H9 (cell line): Measurements from ENCODE around the gene WLS. TPM values are rescaled to one million over a fixed set of nuclear protein-coding genes. Genes with fewer than 3 reads are reported as not detected.

Experiments used
- DNase-seq: peaks from one replicate; pipeline ENCODE4 v3.0.0-alpha.2; 2017
- H2AFZ ChIP-seq: one replicate; pipeline ENCODE4 v1.6.1; 2013; ENCODE audit warnings: mild to moderate bottlenecking, low read length, control low read depth, moderate library complexity
- H2AK5ac ChIP-seq: 2 replicates; pipeline ENCODE4 v1.6.1; 2013; ENCODE audit warnings: low read length, control low read depth, mixed read lengths; ENCODE audit not compliant: insufficient read length
- H2BK120ac ChIP-seq: one replicate; pipeline ENCODE4 v1.6.1; 2013; ENCODE audit warnings: low read depth, mild to moderate bottlenecking, low read length, control low read depth, inconsistent platforms; ENCODE audit not compliant: poor library complexity, severe bottlenecking
- H2BK12ac ChIP-seq: 2 replicates; pipeline ENCODE4 v1.6.1; 2013; ENCODE audit warnings: low read length, control low read depth, mixed read lengths, low read depth; ENCODE audit not compliant: insufficient read length
- H2BK15ac ChIP-seq: 2 replicates; pipeline ENCODE4 v1.6.1; 2013; ENCODE audit warnings: low read depth, low read length, control low read depth
- H2BK20ac ChIP-seq: one replicate; pipeline ENCODE4 v1.6.1; 2013; ENCODE audit warnings: low read depth, mild to moderate bottlenecking, low read length, control low read depth, inconsistent platforms; ENCODE audit not compliant: poor library complexity, severe bottlenecking
- H2BK5ac ChIP-seq: 2 replicates; pipeline ENCODE4 v1.6.1; 2013; ENCODE audit warnings: low read length, control low read depth, mixed read lengths; ENCODE audit not compliant: insufficient read length
- H3K14ac ChIP-seq: 2 replicates; pipeline ENCODE4 v1.6.1; 2013; ENCODE audit warnings: low read length, control low read depth; ENCODE audit not compliant: insufficient read depth
- H3K18ac ChIP-seq: 2 replicates; pipeline ENCODE4 v1.6.1; 2013; ENCODE audit warnings: low read depth, mild to moderate bottlenecking, mixed read lengths, low read length, control low read depth; ENCODE audit not compliant: insufficient read length
- H3K23ac ChIP-seq: 2 replicates; pipeline ENCODE4 v1.6.1; 2013; ENCODE audit warnings: low read length, control low read depth, mixed read lengths, low read depth; ENCODE audit not compliant: insufficient read length
- H3K23me2 ChIP-seq: 2 replicates; pipeline ENCODE4 v1.6.1; 2013; ENCODE audit warnings: low read depth, mild to moderate bottlenecking, mixed read lengths, low read length, control low read depth; ENCODE audit not compliant: insufficient read length, poor library complexity, severe bottlenecking
- H3K27ac ChIP-seq: 2 replicates; pipeline ENCODE4 v1.5.1; 2013; ENCODE audit warnings: low read length, control low read depth, mixed read lengths, low read depth; ENCODE audit not compliant: insufficient read length
- H3K27me3 ChIP-seq: 2 replicates; pipeline ENCODE4 v1.6.1; 2013; ENCODE audit warnings: low read length, control low read depth, inconsistent platforms; ENCODE audit not compliant: insufficient read depth
- H3K4ac ChIP-seq: 2 replicates; pipeline ENCODE4 v1.6.1; 2013; ENCODE audit warnings: low read depth, mild to moderate bottlenecking, control low read depth, inconsistent platforms, low read length, moderate library complexity
- H3K4me1 ChIP-seq: 2 replicates; pipeline ENCODE4 v1.6.1; 2013; ENCODE audit warnings: low read length, control low read depth, inconsistent platforms; ENCODE audit not compliant: insufficient read depth
- H3K4me2 ChIP-seq: 2 replicates; pipeline ENCODE4 v1.6.1; 2013; ENCODE audit warnings: low read length, control low read depth, mixed read lengths; ENCODE audit not compliant: insufficient read length, insufficient read depth
- H3K56ac ChIP-seq: 2 replicates; pipeline ENCODE4 v1.6.1; 2013; ENCODE audit warnings: low read depth, mild to moderate bottlenecking, mixed read lengths, low read length, control low read depth; ENCODE audit not compliant: insufficient read length
- H3K79me1 ChIP-seq: 2 replicates; pipeline ENCODE4 v1.6.1; 2013; ENCODE audit warnings: low read depth, mild to moderate bottlenecking, moderate library complexity, low read length, control low read depth, inconsistent platforms; ENCODE audit not compliant: insufficient read depth, poor library complexity, severe bottlenecking
- H3K79me2 ChIP-seq: 2 replicates; pipeline ENCODE4 v1.6.1; 2013; ENCODE audit warnings: low read length, control low read depth, inconsistent platforms; ENCODE audit not compliant: insufficient read depth
- H3K9ac ChIP-seq: 2 replicates; pipeline ENCODE4 v1.6.1; 2013; ENCODE audit warnings: low read length, control low read depth, mixed read lengths; ENCODE audit not compliant: insufficient read length; ENCODE audit errors: extremely low read depth
- H3K9me3 ChIP-seq: one replicate; pipeline ENCODE4 v1.6.1; 2013; ENCODE audit warnings: low read depth, low read length, inconsistent platforms; ENCODE audit not compliant: control insufficient read depth
- H3T11ph ChIP-seq: one replicate; pipeline ENCODE4 v1.6.1; 2013; ENCODE audit warnings: mild to moderate bottlenecking, low read length, control low read depth, inconsistent platforms
- H4K20me1 ChIP-seq: one replicate; pipeline ENCODE4 v1.6.1; 2013; ENCODE audit not compliant: control insufficient read depth, insufficient read length, insufficient read depth
- H4K5ac ChIP-seq: 2 replicates; pipeline ENCODE4 v1.6.1; 2013; ENCODE audit warnings: low read depth, mild to moderate bottlenecking, mixed read lengths, low read length, control low read depth; ENCODE audit not compliant: insufficient read length
- H4K8ac ChIP-seq: replicated peaks from 2 replicates; pipeline ENCODE4 v1.6.1; 2013; ENCODE audit warnings: low read length, control low read depth, mixed read lengths, low read depth; ENCODE audit not compliant: insufficient read length
- H4K91ac ChIP-seq: 2 replicates; pipeline ENCODE4 v1.6.1; 2013; ENCODE audit warnings: low read depth, mild to moderate bottlenecking, moderate library complexity, mixed read lengths, low read length, control low read depth; ENCODE audit not compliant: insufficient read length
- H3K27ac Mint-ChIP-seq, 3 experiments: 2 replicates in 2 of 3; 3 replicates in 1 of 3; pipeline ENCODE4 v1.8.0; 2020 to 2021; ENCODE audit warnings: mixed read lengths in 3 of 3, mild to moderate bottlenecking in 1 of 3, moderate library complexity in 1 of 3
- H3K27me3 Mint-ChIP-seq: 2 replicates; pipeline ENCODE4 v1.8.0; 2021; ENCODE audit warnings: low read depth, mild to moderate bottlenecking, moderate library complexity, mixed read lengths
- H3K36me3 Mint-ChIP-seq, 3 experiments: 2 replicates in 2 of 3; 3 replicates in 1 of 3; pipeline ENCODE4 v1.8.0; 2020 to 2021; ENCODE audit warnings: low read depth in 3 of 3, mixed read lengths in 3 of 3; ENCODE audit not compliant: insufficient read depth in 1 of 3
- H3K4me1 Mint-ChIP-seq, 2 experiments: 2 replicates each; pipeline ENCODE4 v1.8.0; 2020; ENCODE audit warnings: mixed read lengths in 2 of 2
- H3K4me3 Mint-ChIP-seq, 2 experiments: 2 replicates in 1 of 2; 3 replicates in 1 of 2; pipeline ENCODE4 v1.8.0; 2020 to 2021; ENCODE audit warnings: mild to moderate bottlenecking in 2 of 2, mixed read lengths in 2 of 2, moderate library complexity in 1 of 2
- H3K9me3 Mint-ChIP-seq, 2 experiments: 2 replicates in 1 of 2; 3 replicates in 1 of 2; pipeline ENCODE4 v1.8.0; 2020; ENCODE audit warnings: mild to moderate bottlenecking in 2 of 2, mixed read lengths in 2 of 2, moderate library complexity in 1 of 2
- WGBS: extraction: QIAGEN DNeasy Blood & Tissue Kit; methylation state at CpG from one replicate; pipeline ENCODE4 v1.1.7; 2013; ENCODE audit warnings: missing lambda C conversion rate, low lambda C conversion rate, mixed read lengths; ENCODE audit not compliant: insufficient read length; ENCODE audit errors: extremely low coverage; 5-methylcytosine and 5-hydroxymethylcytosine counted together
- total RNA-seq: library from RNA; stranded (reverse); gene quantifications from 2 replicates; pipeline ENCODE4 v1.2.1, GENCODE V29; 2021
- TF ChIP-seq, protein P1 (sequence below): fragments of 200-600 bp; sonication (generic); conservative IDR thresholded peaks from 3 replicates; pipeline ENCODE4 v1.8.0; 2021; ENCODE audit warnings: antibody characterized with exemption, mild to moderate bottlenecking

The WLS gene
- total RNA-seq, 1 experiment from 2014 or later, result 0.94 TPM

DNA sequence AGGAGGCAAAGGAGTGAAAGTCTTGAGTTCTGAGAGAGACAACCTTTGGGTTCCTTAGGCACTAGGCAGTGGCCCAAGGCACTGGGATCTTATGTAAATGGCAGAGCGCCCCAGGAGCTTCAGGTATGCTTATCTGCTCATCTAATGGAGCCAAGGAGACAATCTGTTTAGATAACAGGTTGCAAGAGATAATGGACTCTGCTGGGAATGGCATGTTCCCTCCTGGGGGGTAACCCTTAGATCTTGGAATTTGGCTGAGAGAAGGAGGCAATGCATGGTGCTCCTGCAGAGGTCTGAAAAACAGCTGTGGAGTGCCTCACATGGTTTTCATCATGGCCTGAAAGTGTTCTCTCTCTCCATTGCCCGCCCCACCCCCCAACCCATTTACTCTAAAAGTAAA lies 44.1 kb upstream of the WLS start:
- peaks cover 6% of the 10 kb centered on the region; the same call in 1 of the 2 replicates for H3K4me1 ChIP-seq
- H3K4me3 Mint-ChIP-seq, result no peak overlapping the region
- H3K27me3 Mint-ChIP-seq, result peaks cover 100% of the 10 kb centered on the region
- H3K4me2 ChIP-seq, result no peak overlapping the region
- H2BK15ac ChIP-seq, result no peak overlapping the region
- H2AFZ ChIP-seq, result no peak overlapping the region
- no peaks in the 10 kb centered on the region for H3K23me2 ChIP-seq
- H4K20me1 ChIP-seq, result no peaks in the 10 kb centered on the region
- no peak overlapping the region for H3K18ac ChIP-seq
- H3K14ac ChIP-seq, result no peak overlapping the region
- H4K8ac ChIP-seq, result no peak overlapping the region
- H2AK5ac ChIP-seq, result no peak overlapping the region
- H3K23ac ChIP-seq, result no peak overlapping the region
- H3K27ac ChIP-seq, result no peak overlapping the region
- no peak overlapping the region for H3K9ac ChIP-seq
- H4K91ac ChIP-seq, result no peak overlapping the region
- peaks cover 25% of the 10 kb centered on the region; the same call in 1 of the 2 replicates for H3K27me3 ChIP-seq
- H3K27ac Mint-ChIP-seq, result no peak overlapping the region
- H3K36me3 Mint-ChIP-seq, result no peaks in the 10 kb centered on the region
- no peak overlapping the region for H3T11ph ChIP-seq
- peak; percentile 74 for DNase-seq
- WGBS, result no CpG with 5 or more reads among the region's 2 CpGs
- no peaks in the 10 kb centered on the region for H3K79me2 ChIP-seq
- H3K4me1 Mint-ChIP-seq, result peaks cover 26 to 28% of the 10 kb centered on the region in 2 experiments
- no peak overlapping the region for H2BK12ac ChIP-seq
- H3K9me3 Mint-ChIP-seq, result peaks cover 0 to 3% of the 10 kb centered on the region in 2 experiments; a peak in 3 of 5 replicates
- H3K56ac ChIP-seq, result no peak overlapping the region
- H2BK20ac ChIP-seq, result no peak overlapping the region
- H4K5ac ChIP-seq, result no peak overlapping the region
- no peaks in the 10 kb centered on the region for H3K9me3 ChIP-seq
- TF ChIP-seq, protein P1, sequence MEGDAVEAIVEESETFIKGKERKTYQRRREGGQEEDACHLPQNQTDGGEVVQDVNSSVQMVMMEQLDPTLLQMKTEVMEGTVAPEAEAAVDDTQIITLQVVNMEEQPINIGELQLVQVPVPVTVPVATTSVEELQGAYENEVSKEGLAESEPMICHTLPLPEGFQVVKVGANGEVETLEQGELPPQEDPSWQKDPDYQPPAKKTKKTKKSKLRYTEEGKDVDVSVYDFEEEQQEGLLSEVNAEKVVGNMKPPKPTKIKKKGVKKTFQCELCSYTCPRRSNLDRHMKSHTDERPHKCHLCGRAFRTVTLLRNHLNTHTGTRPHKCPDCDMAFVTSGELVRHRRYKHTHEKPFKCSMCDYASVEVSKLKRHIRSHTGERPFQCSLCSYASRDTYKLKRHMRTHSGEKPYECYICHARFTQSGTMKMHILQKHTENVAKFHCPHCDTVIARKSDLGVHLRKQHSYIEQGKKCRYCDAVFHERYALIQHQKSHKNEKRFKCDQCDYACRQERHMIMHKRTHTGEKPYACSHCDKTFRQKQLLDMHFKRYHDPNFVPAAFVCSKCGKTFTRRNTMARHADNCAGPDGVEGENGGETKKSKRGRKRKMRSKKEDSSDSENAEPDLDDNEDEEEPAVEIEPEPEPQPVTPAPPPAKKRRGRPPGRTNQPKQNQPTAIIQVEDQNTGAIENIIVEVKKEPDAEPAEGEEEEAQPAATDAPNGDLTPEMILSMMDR, result no peak
- no peaks in the 10 kb centered on the region for H3K79me1 ChIP-seq
- no peak overlapping the region for H2BK120ac ChIP-seq
- H2BK5ac ChIP-seq, result no peak overlapping the region
- no peak overlapping the region for H3K4ac ChIP-seq
